ENCODE data around the gene NCS1. TPM values are rescaled to one million over a fixed set of nuclear protein-coding genes. Genes with fewer than 3 reads are reported as not detected.

Gene NCS1
- total and polyA plus RNA-seq, 2 of the 8 experiments (the other 6 are each of a cell fraction or from before 2014, with no cell fraction given), result 34.7 to 47.6 TPM

DNA sequence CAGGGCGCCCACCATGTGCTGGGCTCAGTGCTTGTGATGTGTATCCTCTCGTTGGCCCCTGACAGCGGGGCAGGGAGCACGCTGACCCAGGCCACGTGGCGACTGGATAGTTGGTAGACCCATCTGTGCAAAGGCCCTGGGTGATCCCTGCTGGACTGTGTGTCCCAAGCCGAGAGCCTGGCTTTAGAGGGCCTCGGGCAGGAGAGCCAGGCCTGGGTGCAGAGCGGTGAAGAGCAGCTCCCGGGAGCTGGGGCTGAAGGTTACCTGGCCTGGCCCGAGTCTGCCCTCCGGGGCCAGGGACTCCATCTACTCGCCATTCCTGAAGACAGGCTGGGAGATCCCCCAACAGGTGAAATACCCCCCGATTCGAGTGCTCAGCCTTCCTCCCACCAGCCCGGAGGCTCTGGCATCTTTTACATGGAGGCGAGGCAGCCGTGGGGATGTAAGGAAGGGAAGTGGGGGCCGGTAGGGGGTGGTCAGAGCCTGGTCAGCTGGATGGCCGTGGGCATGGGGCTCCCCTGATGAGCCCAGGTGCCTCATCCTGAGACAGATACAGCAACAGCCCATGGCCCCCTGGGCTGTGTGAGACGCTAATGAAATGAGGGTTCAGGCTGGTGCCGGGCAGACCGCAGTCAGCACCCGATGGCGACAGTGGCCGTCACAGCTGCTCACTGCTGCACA is 19.0 kb downstream of the NCS1 start (continued):
- TF ChIP-seq, protein P1, sequence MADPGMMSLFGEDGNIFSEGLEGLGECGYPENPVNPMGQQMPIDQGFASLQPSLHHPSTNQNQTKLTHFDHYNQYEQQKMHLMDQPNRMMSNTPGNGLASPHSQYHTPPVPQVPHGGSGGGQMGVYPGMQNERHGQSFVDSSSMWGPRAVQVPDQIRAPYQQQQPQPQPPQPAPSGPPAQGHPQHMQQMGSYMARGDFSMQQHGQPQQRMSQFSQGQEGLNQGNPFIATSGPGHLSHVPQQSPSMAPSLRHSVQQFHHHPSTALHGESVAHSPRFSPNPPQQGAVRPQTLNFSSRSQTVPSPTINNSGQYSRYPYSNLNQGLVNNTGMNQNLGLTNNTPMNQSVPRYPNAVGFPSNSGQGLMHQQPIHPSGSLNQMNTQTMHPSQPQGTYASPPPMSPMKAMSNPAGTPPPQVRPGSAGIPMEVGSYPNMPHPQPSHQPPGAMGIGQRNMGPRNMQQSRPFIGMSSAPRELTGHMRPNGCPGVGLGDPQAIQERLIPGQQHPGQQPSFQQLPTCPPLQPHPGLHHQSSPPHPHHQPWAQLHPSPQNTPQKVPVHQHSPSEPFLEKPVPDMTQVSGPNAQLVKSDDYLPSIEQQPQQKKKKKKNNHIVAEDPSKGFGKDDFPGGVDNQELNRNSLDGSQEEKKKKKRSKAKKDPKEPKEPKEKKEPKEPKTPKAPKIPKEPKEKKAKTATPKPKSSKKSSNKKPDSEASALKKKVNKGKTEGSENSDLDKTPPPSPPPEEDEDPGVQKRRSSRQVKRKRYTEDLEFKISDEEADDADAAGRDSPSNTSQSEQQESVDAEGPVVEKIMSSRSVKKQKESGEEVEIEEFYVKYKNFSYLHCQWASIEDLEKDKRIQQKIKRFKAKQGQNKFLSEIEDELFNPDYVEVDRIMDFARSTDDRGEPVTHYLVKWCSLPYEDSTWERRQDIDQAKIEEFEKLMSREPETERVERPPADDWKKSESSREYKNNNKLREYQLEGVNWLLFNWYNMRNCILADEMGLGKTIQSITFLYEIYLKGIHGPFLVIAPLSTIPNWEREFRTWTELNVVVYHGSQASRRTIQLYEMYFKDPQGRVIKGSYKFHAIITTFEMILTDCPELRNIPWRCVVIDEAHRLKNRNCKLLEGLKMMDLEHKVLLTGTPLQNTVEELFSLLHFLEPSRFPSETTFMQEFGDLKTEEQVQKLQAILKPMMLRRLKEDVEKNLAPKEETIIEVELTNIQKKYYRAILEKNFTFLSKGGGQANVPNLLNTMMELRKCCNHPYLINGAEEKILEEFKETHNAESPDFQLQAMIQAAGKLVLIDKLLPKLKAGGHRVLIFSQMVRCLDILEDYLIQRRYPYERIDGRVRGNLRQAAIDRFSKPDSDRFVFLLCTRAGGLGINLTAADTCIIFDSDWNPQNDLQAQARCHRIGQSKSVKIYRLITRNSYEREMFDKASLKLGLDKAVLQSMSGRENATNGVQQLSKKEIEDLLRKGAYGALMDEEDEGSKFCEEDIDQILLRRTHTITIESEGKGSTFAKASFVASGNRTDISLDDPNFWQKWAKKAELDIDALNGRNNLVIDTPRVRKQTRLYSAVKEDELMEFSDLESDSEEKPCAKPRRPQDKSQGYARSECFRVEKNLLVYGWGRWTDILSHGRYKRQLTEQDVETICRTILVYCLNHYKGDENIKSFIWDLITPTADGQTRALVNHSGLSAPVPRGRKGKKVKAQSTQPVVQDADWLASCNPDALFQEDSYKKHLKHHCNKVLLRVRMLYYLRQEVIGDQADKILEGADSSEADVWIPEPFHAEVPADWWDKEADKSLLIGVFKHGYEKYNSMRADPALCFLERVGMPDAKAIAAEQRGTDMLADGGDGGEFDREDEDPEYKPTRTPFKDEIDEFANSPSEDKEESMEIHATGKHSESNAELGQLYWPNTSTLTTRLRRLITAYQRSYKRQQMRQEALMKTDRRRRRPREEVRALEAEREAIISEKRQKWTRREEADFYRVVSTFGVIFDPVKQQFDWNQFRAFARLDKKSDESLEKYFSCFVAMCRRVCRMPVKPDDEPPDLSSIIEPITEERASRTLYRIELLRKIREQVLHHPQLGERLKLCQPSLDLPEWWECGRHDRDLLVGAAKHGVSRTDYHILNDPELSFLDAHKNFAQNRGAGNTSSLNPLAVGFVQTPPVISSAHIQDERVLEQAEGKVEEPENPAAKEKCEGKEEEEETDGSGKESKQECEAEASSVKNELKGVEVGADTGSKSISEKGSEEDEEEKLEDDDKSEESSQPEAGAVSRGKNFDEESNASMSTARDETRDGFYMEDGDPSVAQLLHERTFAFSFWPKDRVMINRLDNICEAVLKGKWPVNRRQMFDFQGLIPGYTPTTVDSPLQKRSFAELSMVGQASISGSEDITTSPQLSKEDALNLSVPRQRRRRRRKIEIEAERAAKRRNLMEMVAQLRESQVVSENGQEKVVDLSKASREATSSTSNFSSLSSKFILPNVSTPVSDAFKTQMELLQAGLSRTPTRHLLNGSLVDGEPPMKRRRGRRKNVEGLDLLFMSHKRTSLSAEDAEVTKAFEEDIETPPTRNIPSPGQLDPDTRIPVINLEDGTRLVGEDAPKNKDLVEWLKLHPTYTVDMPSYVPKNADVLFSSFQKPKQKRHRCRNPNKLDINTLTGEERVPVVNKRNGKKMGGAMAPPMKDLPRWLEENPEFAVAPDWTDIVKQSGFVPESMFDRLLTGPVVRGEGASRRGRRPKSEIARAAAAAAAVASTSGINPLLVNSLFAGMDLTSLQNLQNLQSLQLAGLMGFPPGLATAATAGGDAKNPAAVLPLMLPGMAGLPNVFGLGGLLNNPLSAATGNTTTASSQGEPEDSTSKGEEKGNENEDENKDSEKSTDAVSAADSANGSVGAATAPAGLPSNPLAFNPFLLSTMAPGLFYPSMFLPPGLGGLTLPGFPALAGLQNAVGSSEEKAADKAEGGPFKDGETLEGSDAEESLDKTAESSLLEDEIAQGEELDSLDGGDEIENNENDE (IDR thresholded peaks at IDR 0.05; ENCODE audit: insufficient replicate concordance, low read length), result no peak
- TF ChIP-seq POU5F1 (IDR thresholded peaks at IDR 0.05; ENCODE audit: low read depth, low read length) (no peak), MAFK (IDR thresholded peaks at IDR 0.05; ENCODE audit: low read depth, low read length) (no peak), NRF1 (IDR thresholded peaks at IDR 0.05; ENCODE audit: low read depth, low read length) (no peak), NANOG (IDR thresholded peaks at IDR 0.05; ENCODE audit: insufficient read depth, low read depth, low read length, poor library complexity, severe bottlenecking) (no peak), BCL11A (IDR thresholded peaks at IDR 0.05; ENCODE audit: low read depth in 2 of 2, low read length in 2 of 2) (no peak), RXRA (IDR thresholded peaks at IDR 0.05; ENCODE audit: insufficient read depth, low read depth, low read length) (no peak), GTF2F1 (IDR thresholded peaks at IDR 0.05; ENCODE audit: borderline replicate concordance, low read depth, low read length) (no peak)
- TF ChIP-seq, protein P2, sequence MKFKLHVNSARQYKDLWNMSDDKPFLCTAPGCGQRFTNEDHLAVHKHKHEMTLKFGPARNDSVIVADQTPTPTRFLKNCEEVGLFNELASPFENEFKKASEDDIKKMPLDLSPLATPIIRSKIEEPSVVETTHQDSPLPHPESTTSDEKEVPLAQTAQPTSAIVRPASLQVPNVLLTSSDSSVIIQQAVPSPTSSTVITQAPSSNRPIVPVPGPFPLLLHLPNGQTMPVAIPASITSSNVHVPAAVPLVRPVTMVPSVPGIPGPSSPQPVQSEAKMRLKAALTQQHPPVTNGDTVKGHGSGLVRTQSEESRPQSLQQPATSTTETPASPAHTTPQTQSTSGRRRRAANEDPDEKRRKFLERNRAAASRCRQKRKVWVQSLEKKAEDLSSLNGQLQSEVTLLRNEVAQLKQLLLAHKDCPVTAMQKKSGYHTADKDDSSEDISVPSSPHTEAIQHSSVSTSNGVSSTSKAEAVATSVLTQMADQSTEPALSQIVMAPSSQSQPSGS (IDR thresholded peaks at IDR 0.05; ENCODE audit: low read length), result no peak

Measured in H1 (cell line).